GM12878 (cell line): ENCODE measurements around the gene TLCD2. TPM values are rescaled to one million over a fixed set of nuclear protein-coding genes. Genes with fewer than 3 reads are reported as not detected.

Experiments
- CREM ChIP-seq: IDR thresholded peaks from 2 replicates; pipeline ENCODE4 v1.6.1; 2014; ENCODE audit warnings: antibody characterized with exemption, low read depth
- LARP7 ChIP-seq: fragments of 450-650 bp; IDR thresholded peaks from 2 replicates; pipeline ENCODE4 v1.6.1; 2017; ENCODE audit warnings: mild to moderate bottlenecking
- NFYB ChIP-seq: IDR thresholded peaks from 2 replicates; pipeline ENCODE4 v1.6.1; 2011; ENCODE audit warnings: low read depth, mild to moderate bottlenecking, low read length, improper control_type of control experiment, moderate library complexity; ENCODE audit not compliant: insufficient read depth
- RBBP5 ChIP-seq: fragments of 200-600 bp; sonication (generic); conservative IDR thresholded peaks from 2 replicates; pipeline ENCODE4 v1.6.1; 2016
- RELA ChIP-seq: fragments of 450-650 bp; IDR thresholded peaks from 2 replicates; pipeline ENCODE4 v1.8.0; 2014; ENCODE audit warnings: borderline replicate concordance; ENCODE audit not compliant: partially characterized antibody
- YBX1 ChIP-seq: fragments of 450-650 bp; IDR thresholded peaks from 2 replicates; pipeline ENCODE4 v1.6.1; 2016; ENCODE audit warnings: antibody characterized with exemption
- polyA plus RNA-seq, 11 experiments: library from polyadenylated mRNA; depleted of rRNA in 4 of 11; unstranded in 6 of 11; stranded (reverse) in 5 of 11; fragments of >200 nt; fragmentation: Nextera tagmentation in 4 of 11; fragmentation: Illumina TruSeq in 1 of 11; extraction: Ambion mirVana in 4 of 11; extraction: Trizol in 1 of 11; gene quantifications; 1 replicate in 1 of 11; 2 replicates in 10 of 11; pipeline versions ENCODE4 v1.2.1 to v1.2.3, GENCODE V29; 2011 to 2016; ENCODE audit warnings: inconsistent platforms in 2 of 11, missing spikeins in 2 of 11, low read depth in 1 of 11
- total RNA-seq, 4 experiments: library from RNA; depleted of rRNA in 3 of 4; stranded (reverse); fragments of >200 nt in 3 of 4; fragmentation: Illumina TruSeq in 1 of 4; extraction: Trizol in 1 of 4; gene quantifications; 2 replicates each; pipeline versions ENCODE4 v1.2.1 to v1.2.3, GENCODE V29; 2013 to 2021
- TF ChIP-seq, protein P1 (sequence below): IDR thresholded peaks from 2 replicates; pipeline ENCODE4 v1.6.1; 2012; ENCODE audit warnings: improper control_type of control experiment, low read depth, low read length; ENCODE audit not compliant: insufficient replicate concordance
- TF ChIP-seq, protein P2 (sequence below): fragments of 450-650 bp; IDR thresholded peaks from 2 replicates; pipeline ENCODE4 v1.6.1; 2017; ENCODE audit warnings: mild to moderate bottlenecking
- TF ChIP-seq, protein P3 (sequence below): IDR thresholded peaks from 2 replicates; pipeline ENCODE4 v1.6.1; 2012; ENCODE audit warnings: low read depth, low read length, improper control_type of control experiment

TLCD2 gene
- total and polyA plus RNA-seq, 10 of the 15 experiments (the other 5 are each of a cell fraction or from before 2014, with no cell fraction given) = 0.02 to 0.15 (median 0.05) TPM; not detected in 2

DNA sequence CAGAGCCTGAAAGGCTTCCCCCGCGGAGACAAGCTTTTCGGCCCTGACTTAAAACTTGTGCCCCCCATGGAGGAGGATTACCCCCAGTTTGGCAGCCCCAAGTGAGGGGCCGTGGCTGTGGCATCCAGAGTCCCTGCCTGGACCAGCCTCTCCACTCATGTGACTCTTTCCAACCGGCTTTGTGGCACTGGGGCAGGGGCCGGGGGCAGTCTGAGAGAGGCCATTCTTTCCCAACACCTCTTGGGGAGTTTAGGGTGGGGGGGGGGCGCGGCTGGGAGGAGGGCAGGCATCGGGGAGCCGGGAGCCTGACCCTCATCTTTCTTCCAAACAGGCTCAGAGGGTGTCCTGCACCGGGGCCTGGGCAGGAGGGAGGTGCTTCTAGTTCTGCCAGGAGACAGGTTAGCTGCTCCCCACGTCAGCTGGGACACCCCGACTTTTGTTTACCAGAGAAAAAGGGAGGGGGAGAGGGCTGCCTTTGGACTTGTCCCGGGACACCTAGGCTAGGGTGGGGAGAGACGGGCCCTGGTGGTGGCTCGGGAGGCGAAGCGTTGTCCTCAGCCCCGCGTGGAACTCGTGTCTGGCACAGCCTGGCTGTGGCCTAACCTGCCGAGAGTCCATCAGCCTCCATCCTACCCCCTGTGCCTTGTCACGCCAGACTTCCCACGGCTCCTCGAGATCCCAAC lies 44.4 kb upstream of the TLCD2 start (continued):
- TF ChIP-seq NFYB = no peak
- TF ChIP-seq RELA = no peak
- no peak for TF ChIP-seq LARP7
- no peak for TF ChIP-seq YBX1
- TF ChIP-seq, protein P1, sequence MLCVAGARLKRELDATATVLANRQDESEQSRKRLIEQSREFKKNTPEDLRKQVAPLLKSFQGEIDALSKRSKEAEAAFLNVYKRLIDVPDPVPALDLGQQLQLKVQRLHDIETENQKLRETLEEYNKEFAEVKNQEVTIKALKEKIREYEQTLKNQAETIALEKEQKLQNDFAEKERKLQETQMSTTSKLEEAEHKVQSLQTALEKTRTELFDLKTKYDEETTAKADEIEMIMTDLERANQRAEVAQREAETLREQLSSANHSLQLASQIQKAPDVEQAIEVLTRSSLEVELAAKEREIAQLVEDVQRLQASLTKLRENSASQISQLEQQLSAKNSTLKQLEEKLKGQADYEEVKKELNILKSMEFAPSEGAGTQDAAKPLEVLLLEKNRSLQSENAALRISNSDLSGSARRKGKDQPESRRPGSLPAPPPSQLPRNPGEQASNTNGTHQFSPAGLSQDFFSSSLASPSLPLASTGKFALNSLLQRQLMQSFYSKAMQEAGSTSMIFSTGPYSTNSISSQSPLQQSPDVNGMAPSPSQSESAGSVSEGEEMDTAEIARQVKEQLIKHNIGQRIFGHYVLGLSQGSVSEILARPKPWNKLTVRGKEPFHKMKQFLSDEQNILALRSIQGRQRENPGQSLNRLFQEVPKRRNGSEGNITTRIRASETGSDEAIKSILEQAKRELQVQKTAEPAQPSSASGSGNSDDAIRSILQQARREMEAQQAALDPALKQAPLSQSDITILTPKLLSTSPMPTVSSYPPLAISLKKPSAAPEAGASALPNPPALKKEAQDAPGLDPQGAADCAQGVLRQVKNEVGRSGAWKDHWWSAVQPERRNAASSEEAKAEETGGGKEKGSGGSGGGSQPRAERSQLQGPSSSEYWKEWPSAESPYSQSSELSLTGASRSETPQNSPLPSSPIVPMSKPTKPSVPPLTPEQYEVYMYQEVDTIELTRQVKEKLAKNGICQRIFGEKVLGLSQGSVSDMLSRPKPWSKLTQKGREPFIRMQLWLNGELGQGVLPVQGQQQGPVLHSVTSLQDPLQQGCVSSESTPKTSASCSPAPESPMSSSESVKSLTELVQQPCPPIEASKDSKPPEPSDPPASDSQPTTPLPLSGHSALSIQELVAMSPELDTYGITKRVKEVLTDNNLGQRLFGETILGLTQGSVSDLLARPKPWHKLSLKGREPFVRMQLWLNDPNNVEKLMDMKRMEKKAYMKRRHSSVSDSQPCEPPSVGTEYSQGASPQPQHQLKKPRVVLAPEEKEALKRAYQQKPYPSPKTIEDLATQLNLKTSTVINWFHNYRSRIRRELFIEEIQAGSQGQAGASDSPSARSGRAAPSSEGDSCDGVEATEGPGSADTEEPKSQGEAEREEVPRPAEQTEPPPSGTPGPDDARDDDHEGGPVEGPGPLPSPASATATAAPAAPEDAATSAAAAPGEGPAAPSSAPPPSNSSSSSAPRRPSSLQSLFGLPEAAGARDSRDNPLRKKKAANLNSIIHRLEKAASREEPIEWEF = no peak
- TF ChIP-seq RBBP5 = no peak
- TF ChIP-seq CREM = no peak
- TF ChIP-seq, protein P2, sequence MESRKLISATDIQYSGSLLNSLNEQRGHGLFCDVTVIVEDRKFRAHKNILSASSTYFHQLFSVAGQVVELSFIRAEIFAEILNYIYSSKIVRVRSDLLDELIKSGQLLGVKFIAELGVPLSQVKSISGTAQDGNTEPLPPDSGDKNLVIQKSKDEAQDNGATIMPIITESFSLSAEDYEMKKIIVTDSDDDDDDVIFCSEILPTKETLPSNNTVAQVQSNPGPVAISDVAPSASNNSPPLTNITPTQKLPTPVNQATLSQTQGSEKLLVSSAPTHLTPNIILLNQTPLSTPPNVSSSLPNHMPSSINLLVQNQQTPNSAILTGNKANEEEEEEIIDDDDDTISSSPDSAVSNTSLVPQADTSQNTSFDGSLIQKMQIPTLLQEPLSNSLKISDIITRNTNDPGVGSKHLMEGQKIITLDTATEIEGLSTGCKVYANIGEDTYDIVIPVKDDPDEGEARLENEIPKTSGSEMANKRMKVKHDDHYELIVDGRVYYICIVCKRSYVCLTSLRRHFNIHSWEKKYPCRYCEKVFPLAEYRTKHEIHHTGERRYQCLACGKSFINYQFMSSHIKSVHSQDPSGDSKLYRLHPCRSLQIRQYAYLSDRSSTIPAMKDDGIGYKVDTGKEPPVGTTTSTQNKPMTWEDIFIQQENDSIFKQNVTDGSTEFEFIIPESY = no peak
- TF ChIP-seq, protein P3, sequence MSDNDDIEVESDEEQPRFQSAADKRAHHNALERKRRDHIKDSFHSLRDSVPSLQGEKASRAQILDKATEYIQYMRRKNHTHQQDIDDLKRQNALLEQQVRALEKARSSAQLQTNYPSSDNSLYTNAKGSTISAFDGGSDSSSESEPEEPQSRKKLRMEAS = no peak
- TF ChIP-seq, all 136 proteins: peak for 0
